Left hindlimb (tissue), 1 donor: ENCODE measurements around the gene LRP8.

Source experiments
- DNase-seq: peaks from one replicate; pipeline ENCODE4 v3.0.0-alpha.2; 2018

LRP8 gene

GRCh38 chr1:53279296-53280200, 48.3 kb downstream of the LRP8 start:
- DNase-seq, result no peak

- DNase-seq, result peak; percentile 52
These were observed 49.6 kb downstream of the LRP8 start for GRCh38 chr1:53278298-53278725.

- DNase-seq, result no peak
These were observed 50.5 kb downstream of the LRP8 start for GRCh38 chr1:53277326-53277725.

GRCh38 chr1:53276902-53277281, 51.0 kb downstream of the LRP8 start:
- DNase-seq, result no peak

GRCh38 chr1:53276153-53276901, 51.5 kb downstream of the LRP8 start:
- no peak for DNase-seq

- DNase-seq, result no peak
These were observed 52.3 kb downstream of the LRP8 start for GRCh38 chr1:53275566-53275965.

- no peak for DNase-seq
These were observed 53.2 kb downstream of the LRP8 start for GRCh38 chr1:53274541-53275185.

- DNase-seq, result no peak
These were observed 53.8 kb downstream of the LRP8 start for GRCh38 chr1:53274026-53274425.

GRCh38 chr1:53273526-53273925, 54.3 kb downstream of the LRP8 start:
- DNase-seq, result no peak

GRCh38 chr1:53272349-53272748, 55.5 kb downstream of the LRP8 start:
- DNase-seq, result no peak

- DNase-seq, result no peak
These were observed 56.3 kb downstream of the LRP8 start for GRCh38 chr1:53271446-53272090.

- no peak for DNase-seq
These were observed 57.0 kb downstream of the LRP8 start for GRCh38 chr1:53270873-53271272.

GRCh38 chr1:53270107-53270506, 57.8 kb downstream of the LRP8 start:
- no peak for DNase-seq

GRCh38 chr1:53267761-53268160, 60.1 kb downstream of the LRP8 start:
- no peak for DNase-seq

- DNase-seq, result no peak
These were observed 61.8 kb downstream of the LRP8 start for GRCh38 chr1:53266038-53266437.

- DNase-seq, result no peak
These were observed 62.3 kb downstream of the LRP8 start for GRCh38 chr1:53265581-53265980.

- no peak for DNase-seq
These were observed 63.8 kb downstream of the LRP8 start for GRCh38 chr1:53264048-53264447.

GRCh38 chr1:53262000-53262399, 65.9 kb downstream of the LRP8 start:
- DNase-seq, result no peak

- no peak for DNase-seq
These were observed 67.1 kb downstream of the LRP8 start for GRCh38 chr1:53260631-53261247.

GRCh38 chr1:53259932-53260331, 67.9 kb downstream of the LRP8 start:
- no peak for DNase-seq

- no peak for DNase-seq
These were observed 69.7 kb downstream of the LRP8 start for GRCh38 chr1:53258216-53258615.

GRCh38 chr1:53257454-53258081, 70.3 kb downstream of the LRP8 start:
- no peak for DNase-seq
